GM18951 (cell line): ENCODE data around the gene CCDC74A.
"Not testable (repeated sequence)": the region's sequence is repeated elsewhere in the genome, so short reads cannot be mapped to it uniquely, and the experiment has no call there.

Experiments
- POLR2A ChIP-seq: IDR thresholded peaks from 4 replicates; pipeline ENCODE4 v1.6.1; 2011; ENCODE audit warnings: mild to moderate bottlenecking; ENCODE audit not compliant: insufficient read length, insufficient read depth; ENCODE audit errors: extremely low read depth
- in situ Hi-C: fragments of 300-500 bp; cut with MboI; formaldehyde crosslinking; loops from one replicate; pipeline ENCODE4 v1.12.0; 2022; ENCODE audit warnings: low sequenced_read_pairs, mixed read lengths, inconsistent platforms; ENCODE audit not compliant: unreplicated experiment

CCDC74A gene

GRCh38 chr2:131527131-131528001, at the start of gene CCDC74A:
Gene CCDC74A (plus strand): TSS chr2:131527888. CDS start chr2:131527971, 83 bp downstream.
- in situ Hi-C loops: not testable (repeated sequence)

GRCh38 chr2:131478074-131478849, 49.4 kb upstream of the CCDC74A start:
- in situ Hi-C loops: not testable (repeated sequence)

GRCh38 chr2:131478850-131479461, 48.7 kb upstream of the CCDC74A start:
- in situ Hi-C loops: not testable (repeated sequence)

- in situ Hi-C loops: not testable (repeated sequence)
Observed at GRCh38 chr2:131480351-131480750, 47.3 kb upstream of the CCDC74A start.

GRCh38 chr2:131482506-131483155, 45.1 kb upstream of the CCDC74A start:
- in situ Hi-C loops: not testable (repeated sequence)

GRCh38 chr2:131483981-131484820, 43.5 kb upstream of the CCDC74A start:
- in situ Hi-C loops: not testable (repeated sequence)

GRCh38 chr2:131484906-131485460, 42.7 kb upstream of the CCDC74A start:
- in situ Hi-C loops: not testable (repeated sequence)

GRCh38 chr2:131486201-131486902, 41.3 kb upstream of the CCDC74A start:
- in situ Hi-C loops: not testable (repeated sequence)

- in situ Hi-C loops: no loop called here
- no peak for TF ChIP-seq POLR2A
Observed at GRCh38 chr2:131488306-131489205, 39.1 kb upstream of the CCDC74A start.

GRCh38 chr2:131490616-131491468, 36.8 kb upstream of the CCDC74A start:
- TF ChIP-seq POLR2A: peak; percentile 8
- in situ Hi-C loops: not testable (repeated sequence)

GRCh38 chr2:131491469-131491836, 36.2 kb upstream of the CCDC74A start:
- in situ Hi-C loops: not testable (repeated sequence)

GRCh38 chr2:131492015-131492417, 35.7 kb upstream of the CCDC74A start, which contains the start of gene MZT2A:
Gene MZT2A (minus strand): TSS chr2:131492397. CDS start chr2:131492376, 21 bp downstream.
- in situ Hi-C loops: not testable (repeated sequence)
